ENCODE results near the gene RBP7.

The RBP7 gene

DNA sequence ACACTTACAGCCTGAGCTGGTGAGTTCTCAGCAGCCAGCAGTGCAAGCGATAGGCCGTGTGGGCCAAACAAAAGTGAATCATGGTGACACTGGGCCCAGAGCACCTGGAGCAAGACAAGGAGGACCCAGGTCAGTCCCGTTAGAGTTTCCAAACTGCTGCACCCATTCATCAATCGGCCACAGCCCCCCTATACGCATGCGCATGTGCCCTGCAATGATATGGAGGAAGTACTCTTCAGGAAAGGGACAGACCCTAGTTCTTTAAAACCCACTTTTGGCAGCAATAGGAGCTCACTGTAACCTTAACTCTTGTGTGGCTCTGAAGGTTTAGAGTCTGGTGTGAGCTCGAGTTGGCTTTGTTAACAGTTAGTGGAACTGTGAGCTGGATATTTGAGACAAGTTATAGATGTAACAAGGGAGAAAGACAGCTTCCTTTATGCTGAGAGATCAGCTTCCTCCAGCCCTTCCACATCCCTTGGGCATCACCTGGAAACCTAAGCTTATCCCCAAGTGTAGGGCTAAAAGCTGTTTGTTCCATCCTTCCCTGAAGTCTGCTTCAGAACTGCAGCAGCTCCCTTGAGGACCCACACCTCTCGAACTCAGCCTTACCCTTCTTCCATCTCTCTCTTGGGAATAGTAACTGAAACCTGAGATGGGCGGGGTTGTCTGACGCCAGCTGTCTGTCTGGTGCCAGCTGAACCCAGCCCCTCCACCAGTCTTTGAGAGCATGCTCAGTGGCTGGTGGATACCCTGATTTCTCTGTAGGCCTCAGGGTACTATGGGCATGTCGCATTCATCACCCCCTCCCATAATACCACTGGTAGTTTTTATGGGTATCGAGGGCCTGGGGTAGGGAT lies 36.1 kb upstream of the RBP7 start:
- H4K20me1 ChIP-seq (ENCODE audit: insufficient read depth, low read length) = no peaks in the 10 kb centered on the region
- peak overlapping the region; percentile 62 for H3K4me2 ChIP-seq (ENCODE audit: low read length)
- no peaks in the 10 kb centered on the region for H3K9me3 ChIP-seq (ENCODE audit: insufficient read depth, low read length)
- TF ChIP-seq, protein P1, sequence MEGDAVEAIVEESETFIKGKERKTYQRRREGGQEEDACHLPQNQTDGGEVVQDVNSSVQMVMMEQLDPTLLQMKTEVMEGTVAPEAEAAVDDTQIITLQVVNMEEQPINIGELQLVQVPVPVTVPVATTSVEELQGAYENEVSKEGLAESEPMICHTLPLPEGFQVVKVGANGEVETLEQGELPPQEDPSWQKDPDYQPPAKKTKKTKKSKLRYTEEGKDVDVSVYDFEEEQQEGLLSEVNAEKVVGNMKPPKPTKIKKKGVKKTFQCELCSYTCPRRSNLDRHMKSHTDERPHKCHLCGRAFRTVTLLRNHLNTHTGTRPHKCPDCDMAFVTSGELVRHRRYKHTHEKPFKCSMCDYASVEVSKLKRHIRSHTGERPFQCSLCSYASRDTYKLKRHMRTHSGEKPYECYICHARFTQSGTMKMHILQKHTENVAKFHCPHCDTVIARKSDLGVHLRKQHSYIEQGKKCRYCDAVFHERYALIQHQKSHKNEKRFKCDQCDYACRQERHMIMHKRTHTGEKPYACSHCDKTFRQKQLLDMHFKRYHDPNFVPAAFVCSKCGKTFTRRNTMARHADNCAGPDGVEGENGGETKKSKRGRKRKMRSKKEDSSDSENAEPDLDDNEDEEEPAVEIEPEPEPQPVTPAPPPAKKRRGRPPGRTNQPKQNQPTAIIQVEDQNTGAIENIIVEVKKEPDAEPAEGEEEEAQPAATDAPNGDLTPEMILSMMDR (IDR thresholded peaks at IDR 0.05; ENCODE audit: low read depth, low read length) = no peak
- no peak for TF ChIP-seq EZH2phosphoT487 (IDR thresholded peaks at IDR 0.05; ENCODE audit: low read depth)
- no peak overlapping the region for H3K9ac ChIP-seq (ENCODE audit: low read length)
- H3K27me3 ChIP-seq (ENCODE audit: low read depth, low read length) = no peaks in the 10 kb centered on the region
- peaks cover 10% of the 10 kb centered on the region for H3K4me1 ChIP-seq (ENCODE audit: low read length)
- 0 out of 2 replicates have a peak overlapping the region, but pooled peaks have one; percentile 46 for H2AFZ ChIP-seq (ENCODE audit: low read depth, low read length)
- 0 out of 2 replicates have a peak overlapping the region, but pooled peaks have one; percentile 15 for H3K4me3 ChIP-seq (ENCODE audit: low read length)
- no peaks in the 10 kb centered on the region for H3K36me3 ChIP-seq (replicated peaks; ENCODE audit: low read depth, low read length)
- H3K27ac ChIP-seq (ENCODE audit: low read length) = peak overlapping the region; percentile 6; the same call in 1 of the 2 replicates
- no peaks in the 10 kb centered on the region for H3K79me2 ChIP-seq (ENCODE audit: low read length)

DNA sequence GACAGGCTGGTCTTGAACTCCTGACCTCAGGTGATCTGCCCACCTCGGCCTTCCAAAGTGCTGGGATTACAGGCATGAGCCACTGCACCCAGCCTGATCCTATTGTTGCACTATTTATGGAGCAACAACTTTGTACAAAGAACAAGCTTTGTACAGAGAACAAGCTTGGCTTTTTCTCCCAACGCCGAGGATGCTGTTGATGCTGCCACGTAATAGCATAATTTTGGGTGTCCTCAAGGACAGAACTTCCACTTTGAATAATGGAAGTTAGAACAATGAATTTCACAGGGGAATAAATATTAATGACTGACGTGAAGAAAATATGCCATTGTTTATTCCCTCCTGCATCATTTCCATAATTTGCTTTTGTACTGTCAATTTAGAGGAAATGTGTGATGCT lies 12.8 kb upstream of the RBP7 start:
- Histone ChIP-seq H3K36me3 (replicated peaks; ENCODE audit: low read depth, low read length) (no peaks in the 10 kb centered on the region), H3K27ac (ENCODE audit: low read length) (no peak overlapping the region), H3K4me1 (ENCODE audit: low read length) (no peaks in the 10 kb centered on the region), H3K9ac (ENCODE audit: low read length) (no peak overlapping the region), H3K27me3 (ENCODE audit: low read depth, low read length) (no peaks in the 10 kb centered on the region), H4K20me1 (ENCODE audit: insufficient read depth, low read length) (no peaks in the 10 kb centered on the region), H3K4me3 (ENCODE audit: low read length) (no peak overlapping the region), H2AFZ (ENCODE audit: low read depth, low read length) (no peak overlapping the region), H3K79me2 (ENCODE audit: low read length) (no peaks in the 10 kb centered on the region), H3K9me3 (ENCODE audit: insufficient read depth, low read length) (no peaks in the 10 kb centered on the region), H3K4me2 (ENCODE audit: low read length) (no peak overlapping the region)
- TF ChIP-seq EZH2phosphoT487 (IDR thresholded peaks at IDR 0.05; ENCODE audit: low read depth) = no peak
- TF ChIP-seq, protein P1 (IDR thresholded peaks at IDR 0.05; ENCODE audit: low read depth, low read length) = no peak

DNA sequence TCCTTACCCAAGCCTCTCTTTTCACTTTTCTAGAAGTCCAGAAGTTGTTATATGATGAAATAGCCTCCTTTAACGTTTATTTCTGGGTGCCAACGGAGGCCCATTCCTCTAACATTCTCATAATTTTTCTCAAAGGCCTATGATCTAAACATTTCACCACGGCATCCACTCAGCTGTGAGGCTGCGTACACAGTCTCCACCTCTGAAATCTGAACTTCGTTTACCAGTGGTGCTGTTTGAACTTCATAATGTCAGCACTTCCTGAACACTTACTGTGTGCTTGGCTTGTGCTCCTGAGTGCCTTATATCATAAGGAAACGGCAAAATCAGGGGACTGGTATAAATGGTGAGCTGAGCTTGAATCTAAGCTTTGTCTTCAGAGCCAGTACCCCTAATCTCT lies 12.0 kb upstream of the RBP7 start:
- H3K9ac ChIP-seq (ENCODE audit: low read length) = no peak overlapping the region
- no peaks in the 10 kb centered on the region for H4K20me1 ChIP-seq (ENCODE audit: insufficient read depth, low read length)
- no peak overlapping the region for H3K27ac ChIP-seq (ENCODE audit: low read length)
- H3K27me3 ChIP-seq (ENCODE audit: low read depth, low read length) = no peaks in the 10 kb centered on the region
- no peak overlapping the region for H2AFZ ChIP-seq (ENCODE audit: low read depth, low read length)
- H3K79me2 ChIP-seq (ENCODE audit: low read length) = no peaks in the 10 kb centered on the region
- no peaks in the 10 kb centered on the region for H3K36me3 ChIP-seq (replicated peaks; ENCODE audit: low read depth, low read length)
- TF ChIP-seq, protein P1 (IDR thresholded peaks at IDR 0.05; ENCODE audit: low read depth, low read length) = no peak
- no peak for TF ChIP-seq EZH2phosphoT487 (IDR thresholded peaks at IDR 0.05; ENCODE audit: low read depth)
- H3K9me3 ChIP-seq (ENCODE audit: insufficient read depth, low read length) = no peaks in the 10 kb centered on the region
- H3K4me1 ChIP-seq (ENCODE audit: low read length) = no peaks in the 10 kb centered on the region
- H3K4me3 ChIP-seq (ENCODE audit: low read length) = no peak overlapping the region
- H3K4me2 ChIP-seq (ENCODE audit: low read length) = no peak overlapping the region

DNA sequence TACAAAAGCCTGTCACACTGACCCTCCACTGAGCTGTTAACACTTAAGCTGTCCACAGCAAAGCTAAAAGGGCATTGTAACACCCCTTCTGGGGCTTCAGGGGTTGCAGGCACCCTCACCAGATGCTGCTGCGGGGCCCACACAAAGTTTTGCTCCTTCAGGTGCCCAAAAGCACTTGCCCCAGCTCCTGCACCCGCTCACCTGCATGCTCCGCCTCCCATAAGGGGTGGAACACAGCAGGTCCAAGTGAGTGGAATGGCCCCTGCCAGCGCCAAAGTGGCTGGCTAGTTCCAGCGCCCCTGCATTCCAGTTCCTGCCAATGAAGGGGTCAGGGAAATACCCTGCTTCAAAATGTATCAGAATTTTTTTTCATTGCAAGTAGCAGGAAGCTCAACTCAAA lies 7.3 kb upstream of the RBP7 start:
- Histone ChIP-seq H2AFZ (ENCODE audit: low read depth, low read length) (no peak overlapping the region), H4K20me1 (ENCODE audit: insufficient read depth, low read length) (no peaks in the 10 kb centered on the region), H3K9ac (ENCODE audit: low read length) (no peak overlapping the region), H3K27me3 (ENCODE audit: low read depth, low read length) (peaks cover 6% of the 10 kb centered on the region; the same call in 1 of the 2 replicates), H3K4me1 (ENCODE audit: low read length) (no peaks in the 10 kb centered on the region), H3K4me2 (ENCODE audit: low read length) (no peak overlapping the region), H3K9me3 (ENCODE audit: insufficient read depth, low read length) (no peaks in the 10 kb centered on the region), H3K27ac (ENCODE audit: low read length) (no peak overlapping the region), H3K79me2 (ENCODE audit: low read length) (no peaks in the 10 kb centered on the region), H3K4me3 (ENCODE audit: low read length) (no peak overlapping the region), H3K36me3 (replicated peaks; ENCODE audit: low read depth, low read length) (no peaks in the 10 kb centered on the region)
- TF ChIP-seq EZH2phosphoT487 (IDR thresholded peaks at IDR 0.05; ENCODE audit: low read depth) = no peak
- TF ChIP-seq, protein P1 (IDR thresholded peaks at IDR 0.05; ENCODE audit: low read depth, low read length) = no peak
